ENCODE data around the gene CSTB.

Gene CSTB

DNA sequence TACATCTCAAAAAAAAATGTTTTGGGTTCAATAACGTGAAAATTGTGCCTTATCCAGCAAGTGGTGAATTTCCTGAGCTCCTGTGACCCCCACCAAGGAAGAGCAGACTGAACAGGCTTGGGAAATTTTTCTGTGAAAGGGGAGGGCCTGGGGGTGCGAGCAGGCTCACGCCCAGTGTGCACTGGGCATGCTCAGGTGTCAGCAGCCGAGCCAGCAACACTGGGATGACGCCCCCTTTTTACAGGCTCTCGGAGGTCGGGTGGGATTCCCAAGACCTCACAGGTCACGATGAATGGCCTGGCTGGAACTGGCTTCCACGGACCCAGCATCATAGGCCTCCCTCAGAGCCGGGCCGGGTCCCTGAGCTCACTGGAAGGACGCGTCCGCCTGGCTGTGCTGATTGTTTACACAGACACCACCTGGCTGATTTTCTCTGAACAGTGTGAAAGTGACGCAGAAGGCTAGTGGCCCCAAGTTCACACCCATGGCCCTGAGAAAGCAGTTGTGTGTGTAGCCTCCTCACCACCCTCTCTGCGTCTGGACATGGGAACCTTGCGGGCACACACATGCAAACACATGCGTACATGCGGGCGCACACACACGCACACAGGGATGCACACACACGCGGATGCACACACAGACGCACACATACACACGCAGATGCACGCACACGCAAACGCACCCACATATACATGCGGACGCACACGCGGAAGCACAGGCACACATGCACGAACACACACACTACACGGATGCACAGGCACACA, 9.2 kb downstream of the CSTB start:
- DNase-seq, result no peak

GRCh38 chr21:43764576-43765495, 11.3 kb downstream of the CSTB start:
- DNase-seq, result no peak

- DNase-seq, result no peak
Observed at GRCh38 chr21:43763901-43764523, 12.1 kb downstream of the CSTB start.

DNA sequence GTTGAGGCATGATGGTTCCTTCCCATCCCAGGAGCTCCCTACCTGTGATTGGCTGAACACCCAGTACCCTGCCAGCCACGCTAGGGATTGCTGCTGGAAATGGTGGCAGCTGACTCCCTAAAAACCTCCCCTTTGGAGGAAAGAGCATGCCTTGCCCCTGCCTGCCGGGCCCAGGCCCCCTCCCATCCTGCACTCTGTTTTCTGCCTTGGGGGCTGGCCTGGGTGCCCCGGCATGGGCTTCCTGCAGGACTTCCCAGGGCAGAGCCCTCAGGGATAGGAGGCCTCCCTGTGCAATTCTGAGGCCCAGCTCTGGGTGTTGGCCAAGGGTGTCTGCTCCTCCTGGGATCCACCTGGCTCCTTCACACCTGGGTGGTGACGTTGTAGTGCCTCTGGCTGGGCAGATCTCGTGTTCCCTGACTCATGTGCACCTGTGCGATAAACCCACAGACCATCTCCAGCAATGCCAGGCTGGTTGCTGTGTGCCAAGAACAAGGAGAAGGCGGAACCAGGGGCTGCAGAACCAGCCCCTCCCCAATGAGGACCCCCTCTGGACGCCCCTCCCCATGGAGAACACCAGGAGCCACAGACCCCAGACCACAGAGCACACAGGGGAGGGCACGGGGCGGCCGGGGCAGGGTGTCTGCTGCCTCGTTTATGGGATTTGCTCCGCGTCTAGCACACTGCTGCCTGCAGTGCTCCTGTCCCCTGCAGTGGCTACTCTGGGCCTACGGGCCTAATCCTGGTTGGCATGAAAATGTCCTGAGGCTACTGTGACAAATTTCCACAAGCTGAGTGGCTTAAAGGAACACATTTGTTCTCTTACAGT, 13.6 kb downstream of the CSTB start:
- DNase-seq, result no peak

DNA sequence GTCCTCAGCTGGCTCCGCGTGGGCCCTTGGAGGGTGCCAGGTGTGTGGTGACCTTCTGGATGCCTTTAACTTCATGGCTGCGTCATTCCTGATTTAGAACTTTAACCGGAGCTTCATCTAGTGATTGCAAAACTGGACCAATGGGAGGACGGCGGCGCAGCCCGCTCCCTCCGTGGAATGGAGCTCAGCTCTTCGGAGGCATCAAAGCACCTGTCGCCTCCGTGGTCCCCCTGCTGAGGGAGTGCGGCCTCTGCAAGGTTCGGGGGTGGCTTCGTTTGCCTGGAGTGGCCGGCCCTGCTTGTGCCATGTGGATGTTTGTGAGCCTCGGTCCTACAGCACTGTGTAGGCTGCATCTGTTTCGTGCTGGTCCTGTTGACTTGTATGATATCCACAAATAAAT, 14.2 kb downstream of the CSTB start:
- DNase-seq, result no peak

- DNase-seq, result no peak
Observed at GRCh38 chr21:43760391-43760958, 15.6 kb downstream of the CSTB start.

DNA sequence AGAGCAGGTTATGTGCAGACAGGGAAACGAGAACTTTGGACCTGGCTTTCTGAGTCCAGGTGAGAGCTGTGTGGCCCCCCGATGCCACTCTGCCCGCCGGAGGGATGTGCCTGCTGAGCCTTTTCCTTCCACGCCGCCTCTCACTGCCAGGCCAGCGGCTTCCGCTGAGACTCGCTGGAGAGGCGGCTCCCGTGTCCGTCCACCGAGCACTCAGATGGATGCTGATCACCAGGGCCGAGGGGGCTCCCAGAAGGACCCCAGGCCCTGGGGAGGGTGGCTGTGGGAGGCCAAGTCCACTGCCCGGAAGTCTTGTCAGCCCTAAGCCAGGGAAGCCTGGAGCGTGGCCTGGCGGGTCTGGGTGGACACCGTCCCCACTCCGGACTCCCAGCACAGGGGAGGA, 16.5 kb downstream of the CSTB start:
- DNase-seq, result no peak

- DNase-seq, result no peak
Observed at GRCh38 chr21:43758811-43759210, 17.3 kb downstream of the CSTB start.

DNA sequence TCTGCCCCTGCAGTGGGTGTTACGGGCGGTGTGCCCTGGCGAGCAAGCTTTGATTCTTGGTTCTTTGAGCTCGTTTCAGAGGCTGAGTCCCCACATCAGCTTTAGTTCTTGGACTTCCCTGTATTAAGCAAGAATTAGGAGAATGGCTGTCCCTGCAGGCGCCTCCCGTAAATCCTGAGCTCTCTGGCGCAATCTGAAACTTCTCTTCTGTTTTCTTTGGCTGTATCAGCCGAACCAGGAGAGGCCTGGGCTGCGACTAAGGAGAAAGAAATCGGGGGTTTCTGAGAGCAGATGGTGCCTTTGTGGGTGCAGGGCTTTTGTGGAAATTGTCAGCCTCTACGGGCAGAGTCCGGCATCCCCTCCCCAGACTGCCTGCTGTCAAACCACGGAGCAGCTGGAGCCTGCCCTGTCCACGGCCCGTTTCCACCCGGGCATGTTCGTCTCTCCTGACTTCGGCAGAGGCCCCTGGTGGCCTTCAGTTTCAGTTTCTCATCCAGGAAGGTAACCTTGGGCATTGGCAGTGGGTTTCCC, 17.9 kb downstream of the CSTB start:
- no peak for DNase-seq

DNA sequence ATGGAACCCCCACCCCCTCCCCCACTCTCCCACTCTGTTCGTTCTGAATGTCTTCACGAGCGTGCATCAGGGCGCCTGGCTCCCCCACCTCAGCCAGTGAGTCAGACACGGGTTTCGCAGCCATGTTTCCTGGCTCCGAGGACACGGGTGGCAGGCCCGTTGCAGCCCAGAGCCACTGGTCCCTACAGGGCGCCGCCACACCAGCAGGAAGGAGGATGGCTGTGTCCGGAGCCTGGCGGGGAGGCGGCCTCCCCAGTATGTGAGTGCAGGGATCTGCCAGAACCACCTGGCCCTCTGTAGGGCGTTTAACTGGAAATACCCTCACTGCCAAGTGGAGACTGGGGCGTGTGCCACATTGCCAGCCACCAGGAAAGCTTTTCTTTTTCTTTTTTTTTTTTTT, 18.5 kb downstream of the CSTB start:
- no peak for DNase-seq

GRCh38 chr21:43755820-43756594, 20.1 kb downstream of the CSTB start:
- no peak for DNase-seq

GRCh38 chr21:43754948-43755781, 20.9 kb downstream of the CSTB start:
- DNase-seq, result no peak

DNA sequence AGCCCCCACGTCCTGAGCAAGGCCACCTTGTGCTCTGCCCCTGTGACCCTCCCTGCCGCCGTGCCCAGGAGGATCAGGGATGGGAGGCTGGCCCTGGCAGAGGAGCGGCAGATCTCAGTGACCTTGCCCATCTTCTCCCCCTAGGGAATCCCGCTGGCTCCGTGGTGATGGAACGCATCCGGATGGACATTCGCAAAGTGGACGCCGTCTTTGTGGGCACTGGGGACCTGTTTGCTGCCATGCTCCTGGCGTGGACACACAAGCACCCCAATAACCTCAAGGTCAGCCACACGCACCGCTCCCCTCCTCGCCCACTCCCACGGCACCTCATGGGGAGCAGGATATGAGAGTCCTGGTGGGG, 22.7 kb downstream of the CSTB start:
- no peak for DNase-seq

DNA sequence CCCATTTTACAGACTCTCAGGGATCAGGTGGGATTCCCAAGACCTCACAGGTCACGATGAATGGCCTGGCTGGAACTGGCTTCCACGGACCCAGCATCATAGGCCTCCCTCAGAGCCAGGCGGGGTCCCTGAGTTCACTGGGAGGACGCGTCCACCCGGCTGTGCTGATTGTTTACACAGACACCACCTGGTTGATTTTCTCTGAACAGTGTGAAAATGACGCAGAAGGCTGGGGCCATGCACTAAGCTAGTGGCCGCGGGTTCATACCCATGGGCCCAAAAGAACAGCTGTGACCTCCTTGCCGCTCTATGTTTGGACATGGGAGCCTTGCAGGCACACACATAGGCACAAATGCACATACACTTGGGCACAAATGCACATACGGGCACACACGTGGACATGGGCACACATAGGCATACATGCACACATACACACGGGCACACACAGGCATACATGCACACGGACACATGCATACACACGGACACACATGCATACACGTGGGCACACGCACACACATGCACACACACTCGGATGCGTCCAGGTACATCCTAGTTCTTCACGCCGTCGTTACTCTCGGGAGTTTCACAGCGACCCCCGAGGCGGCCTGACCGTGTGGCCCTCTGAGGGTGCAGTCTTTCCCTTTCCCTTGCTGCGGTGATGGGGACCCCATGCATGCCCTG, 23.2 kb downstream of the CSTB start:
- no peak for DNase-seq

DNA sequence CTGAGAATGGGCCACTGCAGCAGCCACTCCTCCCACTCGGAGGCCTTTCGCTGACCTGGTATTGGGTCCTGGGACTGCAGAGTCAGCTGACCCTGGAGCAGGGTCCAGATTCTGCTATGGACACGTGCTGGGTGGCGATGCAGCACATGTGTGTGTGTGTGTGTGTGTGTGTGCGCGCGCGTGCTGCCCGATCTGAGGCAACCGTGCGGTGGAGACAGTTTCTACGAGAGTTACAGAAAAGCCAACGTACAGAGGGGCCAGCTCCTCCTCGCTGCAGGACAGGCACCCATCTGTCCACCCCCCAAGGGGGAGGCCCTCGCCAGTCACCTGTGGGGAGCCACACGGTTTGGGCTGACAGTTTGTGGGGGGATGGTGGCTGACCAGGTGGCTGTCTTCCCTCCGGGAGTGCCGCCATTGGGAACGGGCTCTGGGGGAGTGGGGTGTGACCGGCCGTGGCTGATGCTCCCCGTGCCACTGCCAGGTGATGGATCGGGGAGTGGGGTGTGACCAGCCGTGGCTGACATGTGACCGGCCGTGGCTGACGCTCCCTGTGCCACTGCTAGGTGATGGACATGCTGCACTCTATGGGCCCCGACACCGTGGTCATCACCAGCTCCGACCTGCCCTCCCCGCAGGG, 24.0 kb downstream of the CSTB start:
- no peak for DNase-seq

DNA sequence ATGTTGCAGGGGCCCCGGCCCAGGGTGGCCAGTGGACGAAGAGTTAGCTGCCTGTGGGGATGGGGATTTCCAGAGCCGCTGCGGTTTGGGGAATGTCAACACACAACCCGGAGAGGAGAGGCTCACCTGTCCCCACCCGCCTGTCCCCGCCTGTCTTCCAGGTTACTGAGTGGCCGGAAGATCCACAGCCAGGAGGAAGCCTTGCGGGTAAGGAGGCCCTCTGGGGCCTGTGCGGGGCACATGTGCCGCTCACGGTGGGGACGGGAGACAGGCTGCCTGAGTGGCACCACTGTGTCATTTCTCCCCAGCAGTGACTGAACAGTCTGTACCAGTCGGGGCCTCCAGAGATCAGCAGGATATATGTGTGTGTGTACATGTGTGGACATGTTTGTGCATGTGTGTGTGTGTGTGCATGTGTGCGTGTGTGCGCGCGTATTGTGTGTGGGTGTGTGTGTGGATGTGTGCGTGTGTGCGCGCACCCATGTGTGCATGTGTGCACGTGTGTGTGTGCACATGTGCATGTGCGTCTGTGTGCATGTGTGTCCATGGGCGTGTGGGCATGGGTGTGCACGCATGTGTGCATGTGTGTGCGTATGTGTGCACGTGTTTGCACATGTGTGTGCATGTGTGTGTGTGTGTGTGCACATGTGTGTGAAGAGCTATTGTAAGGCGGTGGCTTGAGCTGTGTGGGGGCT, 25.6 kb downstream of the CSTB start:
- DNase-seq, result no peak

DNA sequence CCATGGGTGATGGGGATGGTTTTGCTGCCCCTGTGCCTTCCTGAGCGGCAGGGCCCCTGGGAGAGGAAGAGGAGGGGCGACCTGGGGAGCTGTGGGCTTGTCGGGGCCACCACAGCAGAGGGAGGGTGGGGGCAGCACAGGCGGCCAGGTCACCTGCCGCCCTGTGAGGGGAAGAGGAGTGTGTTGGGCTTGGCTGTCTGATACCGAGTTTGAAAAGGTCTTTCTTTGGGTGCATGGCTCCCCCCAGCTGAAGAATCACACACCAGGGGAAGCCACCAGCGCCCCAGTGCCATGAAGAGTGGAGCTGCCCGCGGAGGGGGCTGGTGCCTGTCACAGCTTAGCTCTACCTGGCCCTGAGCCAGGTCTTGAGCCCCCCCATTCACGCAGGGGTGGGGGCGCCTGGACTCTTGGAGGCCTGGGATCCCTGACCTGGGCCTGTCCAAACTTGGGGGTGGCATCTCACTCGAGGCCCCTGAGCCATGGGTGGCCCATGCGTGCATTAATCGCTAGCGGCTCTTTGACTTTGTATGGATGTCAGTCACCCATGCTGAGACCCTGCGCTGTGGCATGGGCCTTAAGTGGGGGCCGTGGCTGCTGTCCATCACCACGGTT, 26.4 kb downstream of the CSTB start:
- DNase-seq, result no peak

DNA sequence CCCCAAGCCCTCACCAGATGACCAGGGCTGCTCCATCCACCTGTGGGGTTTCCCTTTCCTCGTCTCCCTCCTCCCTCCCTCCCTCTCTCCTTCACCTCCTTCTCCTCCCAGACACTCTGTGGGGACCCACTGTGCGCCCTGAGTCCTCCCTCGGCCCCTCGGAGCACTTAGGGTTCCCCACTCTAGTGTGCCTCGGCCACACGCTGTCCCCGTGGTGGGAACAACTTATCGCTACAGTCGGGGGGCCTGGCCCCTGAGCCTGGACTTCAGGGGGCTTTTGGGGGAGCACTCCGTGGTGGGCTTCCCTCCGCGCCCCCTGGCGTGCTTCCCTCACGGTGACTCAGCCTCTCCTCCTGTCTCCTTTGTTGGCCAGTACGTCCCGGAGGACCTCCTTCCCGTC, 27.5 kb downstream of the CSTB start:
- DNase-seq, result no peak
